ENCODE measurements around the gene SEC24D. TPM values are rescaled to one million over a fixed set of nuclear protein-coding genes. Genes with fewer than 3 reads are reported as not detected.

SEC24D gene
- total RNA-seq, 1 experiment from 2014 or later = 32.0 TPM

- DNase-seq = no peak
- POLR2A ChIA-PET = no interaction called here
- no peak overlapping the region for H3K27ac Mint-ChIP-seq (ENCODE audit: unreplicated experiment)
These were observed 6.1 kb upstream of the SEC24D start for GRCh38 chr4:118842055-118842454.

GRCh38 chr4:118839221-118839927 lies 3.4 kb upstream of the SEC24D start:
- no TSS peak for BruUV-seq (replicated peaks)
- Histone ChIP-seq H3K4me3 (ENCODE audit: low read depth, low read length) (no peak overlapping the region), H3K27me3 (replicated peaks; ENCODE audit: control insufficient read depth, insufficient read depth, low read length) (no peaks in the 10 kb centered on the region), H3K36me3 (ENCODE audit: control insufficient read depth, insufficient read depth, low read length) (no peaks in the 10 kb centered on the region), H3K4me1 (peaks cover 4% of the 10 kb centered on the region), H3K9me3 (no peaks in the 10 kb centered on the region)
- CTCF ChIA-PET = no interaction called here
- H3K9me3 Mint-ChIP-seq (ENCODE audit: unreplicated experiment) = no peaks in the 10 kb centered on the region
- H3K27ac Mint-ChIP-seq (ENCODE audit: unreplicated experiment) = no peak overlapping the region
- POLR2A ChIA-PET = no interaction called here
- no peak for DNase-seq
- peaks cover 17% of the 10 kb centered on the region for H3K36me3 Mint-ChIP-seq (ENCODE audit: insufficient read depth, unreplicated experiment)
- intact Hi-C loops (cut with micrococcal nuclease; ENCODE audit: unreplicated experiment) = no loop called here
- no peaks in the 10 kb centered on the region for H3K27me3 Mint-ChIP-seq (ENCODE audit: insufficient read depth, unreplicated experiment)
- no peak overlapping the region for H3K4me3 Mint-ChIP-seq (ENCODE audit: unreplicated experiment)
- TF ChIP-seq CTCF (IDR thresholded peaks at IDR 0.05; ENCODE audit: insufficient read depth in 1 of 2, low read depth in 1 of 2, low read length in 1 of 2, severe bottlenecking in 1 of 2, unreplicated experiment in 1 of 2) = no peak
- H3K4me1 Mint-ChIP-seq (ENCODE audit: low read depth, unreplicated experiment) = no peaks in the 10 kb centered on the region

More at GRCh38 chr4:118842055-118842454, 6.1 kb upstream of the SEC24D start:
- Mint-ChIP-seq H3K4me3 (ENCODE audit: unreplicated experiment) (no peak overlapping the region), H3K9me3 (ENCODE audit: unreplicated experiment) (no peaks in the 10 kb centered on the region), H3K27me3 (ENCODE audit: insufficient read depth, unreplicated experiment) (no peaks in the 10 kb centered on the region), H3K4me1 (ENCODE audit: low read depth, unreplicated experiment) (no peaks in the 10 kb centered on the region), H3K36me3 (ENCODE audit: insufficient read depth, unreplicated experiment) (no peaks in the 10 kb centered on the region)
- no peaks in the 10 kb centered on the region for H3K9me3 ChIP-seq
- no peaks in the 10 kb centered on the region for H3K4me1 ChIP-seq
- no peak overlapping the region for H3K4me3 ChIP-seq (ENCODE audit: low read depth, low read length)
- no peaks in the 10 kb centered on the region for H3K27me3 ChIP-seq (replicated peaks; ENCODE audit: control insufficient read depth, insufficient read depth, low read length)
- intact Hi-C loops (cut with micrococcal nuclease; ENCODE audit: unreplicated experiment) = no loop called here
- CTCF ChIA-PET = no interaction called here
- H3K36me3 ChIP-seq (ENCODE audit: control insufficient read depth, insufficient read depth, low read length) = no peaks in the 10 kb centered on the region
- no TSS peak for BruUV-seq (replicated peaks)
- no peak for TF ChIP-seq CTCF (IDR thresholded peaks at IDR 0.05; ENCODE audit: insufficient read depth in 1 of 2, low read depth in 1 of 2, low read length in 1 of 2, severe bottlenecking in 1 of 2, unreplicated experiment in 1 of 2)

GRCh38 chr4:118837121-118837507 lies 1.2 kb upstream of the SEC24D start:
- peak overlapping the region; percentile 98 for H3K27ac Mint-ChIP-seq (ENCODE audit: unreplicated experiment)
- no peaks in the 10 kb centered on the region for H3K27me3 Mint-ChIP-seq (ENCODE audit: insufficient read depth, unreplicated experiment)
- peaks cover 1% of the 10 kb centered on the region; the same call in 1 of the 2 replicates for H3K36me3 ChIP-seq (ENCODE audit: control insufficient read depth, insufficient read depth, low read length)
- H3K9me3 Mint-ChIP-seq (ENCODE audit: unreplicated experiment) = no peaks in the 10 kb centered on the region
- no peaks in the 10 kb centered on the region for H3K27me3 ChIP-seq (replicated peaks; ENCODE audit: control insufficient read depth, insufficient read depth, low read length)
- ChIA-PET POLR2A (no interaction called here), CTCF (no interaction called here)
- H3K9me3 ChIP-seq = no peaks in the 10 kb centered on the region
- no peak for TF ChIP-seq CTCF (IDR thresholded peaks at IDR 0.05; ENCODE audit: insufficient read depth in 1 of 2, low read depth in 1 of 2, low read length in 1 of 2, severe bottlenecking in 1 of 2, unreplicated experiment in 1 of 2)
- no peak overlapping the region; the same call in 1 of the 2 replicates for H3K4me3 ChIP-seq (ENCODE audit: low read depth, low read length)
- DNase-seq = no peak
- BruUV-seq (replicated peaks) = no TSS peak
- intact Hi-C loops (cut with micrococcal nuclease; ENCODE audit: unreplicated experiment) = no loop called here
- peak overlapping the region; percentile 97 for H3K4me3 Mint-ChIP-seq (ENCODE audit: unreplicated experiment)
- peaks cover 7% of the 10 kb centered on the region for H3K4me1 ChIP-seq
- peaks cover 22% of the 10 kb centered on the region for H3K36me3 Mint-ChIP-seq (ENCODE audit: insufficient read depth, unreplicated experiment)
- no peaks in the 10 kb centered on the region for H3K4me1 Mint-ChIP-seq (ENCODE audit: low read depth, unreplicated experiment)
